Measurements from ENCODE around the gene OTOA. TPM values are rescaled to one million over a fixed set of nuclear protein-coding genes. Genes with fewer than 3 reads are reported as not detected.
"Not testable (repeated sequence)": the region's sequence is repeated elsewhere in the genome, so short reads cannot be mapped to it uniquely, and the experiment has no call there.

The OTOA gene
- total RNA-seq, 2 experiments from 2014 or later, result not detected

DNA sequence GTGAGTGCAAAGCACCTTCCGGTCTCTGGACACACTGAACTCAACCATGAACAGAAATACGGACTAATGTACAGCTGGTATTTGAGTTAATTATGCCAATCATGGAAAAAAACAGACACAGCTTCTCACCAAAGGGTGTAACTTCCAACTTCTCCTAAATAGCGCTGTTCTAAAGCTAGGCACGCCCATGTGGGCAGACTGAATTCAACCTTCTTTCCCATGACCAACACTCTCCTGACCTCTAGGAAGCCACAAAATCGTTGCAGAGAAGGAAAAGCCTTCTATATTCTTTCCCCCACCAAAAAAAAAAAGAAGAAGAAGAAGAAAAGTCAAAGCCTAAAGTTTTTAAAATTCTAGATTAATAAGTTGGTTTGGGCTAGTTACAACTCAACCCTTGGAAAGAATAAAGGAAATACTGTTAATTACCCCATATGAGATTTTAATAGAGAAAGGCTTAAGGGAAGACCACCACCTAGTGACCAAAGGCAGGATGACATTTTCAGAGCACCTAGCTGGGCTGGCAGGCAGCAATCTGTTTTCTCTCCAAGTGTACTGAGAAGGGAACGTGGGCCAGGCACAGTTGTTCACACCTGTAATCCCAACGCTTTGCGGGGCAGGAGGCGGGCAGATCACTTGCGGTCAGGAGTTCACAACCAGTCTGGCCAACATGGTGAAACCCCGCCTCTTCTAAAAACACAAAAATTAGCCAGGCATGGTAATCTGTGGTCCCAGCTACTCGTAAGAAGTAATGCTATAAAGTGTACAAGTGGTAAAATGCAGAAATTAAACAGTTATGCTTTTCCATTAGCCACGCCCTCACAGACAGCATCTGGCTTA lies 138.0 kb downstream of the OTOA start:
- H3K4me1 ChIP-seq (ENCODE audit: insufficient read depth, low read length, poor library complexity, severe bottlenecking); H3K9me3 ChIP-seq (ENCODE audit: low read length); H3K4me3 ChIP-seq (ENCODE audit: low read depth, low read length, poor library complexity, severe bottlenecking); H3K27ac ChIP-seq (ENCODE audit: low read depth, low read length, poor library complexity, severe bottlenecking); intact Hi-C loops (cut with micrococcal nuclease; ENCODE audit: unreplicated experiment); H4K20me1 ChIP-seq (ENCODE audit: insufficient read depth, low read length); H2AFZ ChIP-seq (ENCODE audit: low read length); H3K4me2 ChIP-seq (ENCODE audit: low read length); BruUV-seq (replicated peaks); H3K36me3 ChIP-seq (ENCODE audit: insufficient read depth, low read length); POLR2A ChIA-PET; H3K79me2 ChIP-seq (ENCODE audit: insufficient read depth, low read depth, low read length); CTCF ChIA-PET (ENCODE audit: unreplicated experiment); H3K9me2 ChIP-seq (ENCODE audit: insufficient read depth, low read length): not testable (repeated sequence)
- TF ChIP-seq, protein P1, sequence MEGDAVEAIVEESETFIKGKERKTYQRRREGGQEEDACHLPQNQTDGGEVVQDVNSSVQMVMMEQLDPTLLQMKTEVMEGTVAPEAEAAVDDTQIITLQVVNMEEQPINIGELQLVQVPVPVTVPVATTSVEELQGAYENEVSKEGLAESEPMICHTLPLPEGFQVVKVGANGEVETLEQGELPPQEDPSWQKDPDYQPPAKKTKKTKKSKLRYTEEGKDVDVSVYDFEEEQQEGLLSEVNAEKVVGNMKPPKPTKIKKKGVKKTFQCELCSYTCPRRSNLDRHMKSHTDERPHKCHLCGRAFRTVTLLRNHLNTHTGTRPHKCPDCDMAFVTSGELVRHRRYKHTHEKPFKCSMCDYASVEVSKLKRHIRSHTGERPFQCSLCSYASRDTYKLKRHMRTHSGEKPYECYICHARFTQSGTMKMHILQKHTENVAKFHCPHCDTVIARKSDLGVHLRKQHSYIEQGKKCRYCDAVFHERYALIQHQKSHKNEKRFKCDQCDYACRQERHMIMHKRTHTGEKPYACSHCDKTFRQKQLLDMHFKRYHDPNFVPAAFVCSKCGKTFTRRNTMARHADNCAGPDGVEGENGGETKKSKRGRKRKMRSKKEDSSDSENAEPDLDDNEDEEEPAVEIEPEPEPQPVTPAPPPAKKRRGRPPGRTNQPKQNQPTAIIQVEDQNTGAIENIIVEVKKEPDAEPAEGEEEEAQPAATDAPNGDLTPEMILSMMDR (conservative IDR thresholded peaks at IDR 0.05; ENCODE audit: low read length), result peak; percentile 66
- peak; percentile 50 for DNase-seq (ENCODE audit: low spot score)

DNA sequence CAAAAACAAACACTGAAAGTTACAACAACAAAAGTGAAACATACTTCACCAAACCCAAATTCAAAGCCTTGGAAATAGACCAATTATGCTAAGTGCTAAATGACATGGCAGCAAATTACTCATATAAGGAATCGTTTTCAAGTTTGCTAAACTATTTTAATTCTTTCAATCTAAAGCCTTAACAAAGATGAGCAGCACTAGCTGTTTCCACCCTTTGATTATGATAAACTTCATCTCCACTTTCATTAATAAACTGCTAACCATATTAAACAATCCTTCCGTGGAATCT lies 138.6 kb downstream of the OTOA start:
- H3K4me2 ChIP-seq (ENCODE audit: low read length); DNase-seq (ENCODE audit: low spot score); BruUV-seq (replicated peaks); H3K27ac ChIP-seq (ENCODE audit: low read depth, low read length, poor library complexity, severe bottlenecking); H3K4me1 ChIP-seq (ENCODE audit: insufficient read depth, low read length, poor library complexity, severe bottlenecking); H3K79me2 ChIP-seq (ENCODE audit: insufficient read depth, low read depth, low read length); intact Hi-C loops (cut with micrococcal nuclease; ENCODE audit: unreplicated experiment); H3K9me3 ChIP-seq (ENCODE audit: low read length); H3K9me2 ChIP-seq (ENCODE audit: insufficient read depth, low read length); POLR2A ChIA-PET; CTCF ChIA-PET (ENCODE audit: unreplicated experiment); H4K20me1 ChIP-seq (ENCODE audit: insufficient read depth, low read length); H2AFZ ChIP-seq (ENCODE audit: low read length); H3K36me3 ChIP-seq (ENCODE audit: insufficient read depth, low read length); H3K4me3 ChIP-seq (ENCODE audit: low read depth, low read length, poor library complexity, severe bottlenecking): not testable (repeated sequence)

Small RNA genes within 50 kb of the gene (small RNA-seq; reads per million reads assigned to genes)
- gene RNU6-1005P (not detected), gene RNU6-196P (not detected)

Other genes starting within 250 kb of the OTOA start
- 113 and 121 TPM in 2 replicates for gene METTL9, start 64.4 kb upstream of the OTOA start, total RNA-seq (2014; rRNA removed; shearing (Covaris generic))
- 120 and 126 TPM in 2 replicates for gene METTL9, start 64.4 kb upstream of the OTOA start, total RNA-seq (2022)
- gene IGSF6, start 11.4 kb upstream of the OTOA start, total RNA-seq (2014; rRNA removed; shearing (Covaris generic)), result 0.28 and 0.57 TPM in 2 replicates
- gene IGSF6, start 11.4 kb upstream of the OTOA start, total RNA-seq (2022), result 0.22 and 0.30 TPM in 2 replicates
- gene NPIPB4, start 193.8 kb downstream of the OTOA start, total RNA-seq (2014; rRNA removed; shearing (Covaris generic)), result 71.9 and 91.7 TPM in 2 replicates
- 435 and 436 TPM in 2 replicates for gene NPIPB4, start 193.8 kb downstream of the OTOA start, total RNA-seq (2022)

Data from OCI-LY7 (cell line).